ENCODE data around the gene ETS1. TPM values are rescaled to one million over a fixed set of nuclear protein-coding genes. Genes with fewer than 3 reads are reported as not detected.

The ETS1 gene
- polyA plus RNA-seq, 1 donor from 2014 or later, result 192 TPM

DNA sequence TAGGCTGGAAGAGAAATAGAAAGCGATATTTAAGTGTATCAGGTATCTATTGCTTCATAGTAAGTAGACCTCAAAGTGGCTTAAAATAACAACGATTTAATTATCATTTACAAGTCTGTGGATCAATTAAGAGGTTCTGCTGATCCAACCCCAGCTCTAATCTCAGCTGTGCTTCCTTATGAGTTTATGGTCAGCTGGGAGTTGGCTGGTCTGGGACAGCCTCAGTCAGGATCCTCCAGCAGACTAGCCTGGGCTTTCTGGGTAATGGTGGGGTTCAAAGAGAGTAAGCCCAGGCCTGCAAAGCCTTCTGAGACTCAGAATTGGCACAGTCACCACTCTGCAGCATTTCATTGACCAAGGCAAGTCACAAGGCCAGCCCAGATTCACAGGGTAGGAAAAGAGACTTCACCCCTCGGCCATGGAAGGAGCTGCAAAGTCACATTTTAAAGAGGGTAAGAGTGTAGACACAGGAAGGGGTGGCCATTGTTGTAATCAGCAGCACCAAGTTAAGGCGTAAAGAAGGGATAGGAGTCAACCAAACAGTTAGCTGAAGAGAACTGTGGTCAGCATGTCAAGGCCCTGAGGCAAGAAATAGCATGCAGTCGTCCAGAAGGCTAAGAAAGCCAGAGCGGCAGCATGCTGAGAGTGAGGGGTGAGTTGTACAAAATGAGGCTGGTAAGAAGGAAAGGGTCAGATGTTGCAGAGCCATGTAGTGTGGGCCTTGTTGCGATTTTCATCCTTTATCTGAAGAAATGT is 168.2 kb downstream of the ETS1 start:
- no peaks in the 10 kb centered on the region for H3K36me3 Mint-ChIP-seq
- H3K27ac Mint-ChIP-seq, result peak overlapping the region in 1 of 3 donors; percentile 3
- H3K9me3 Mint-ChIP-seq, result no peaks in the 10 kb centered on the region
- peaks cover 25 to 36% (median 30%) of the 10 kb centered on the region in 3 donors for H3K4me1 Mint-ChIP-seq
- H3K27me3 Mint-ChIP-seq, result no peaks in the 10 kb centered on the region
- H3K4me3 Mint-ChIP-seq, result no peak overlapping the region

DNA sequence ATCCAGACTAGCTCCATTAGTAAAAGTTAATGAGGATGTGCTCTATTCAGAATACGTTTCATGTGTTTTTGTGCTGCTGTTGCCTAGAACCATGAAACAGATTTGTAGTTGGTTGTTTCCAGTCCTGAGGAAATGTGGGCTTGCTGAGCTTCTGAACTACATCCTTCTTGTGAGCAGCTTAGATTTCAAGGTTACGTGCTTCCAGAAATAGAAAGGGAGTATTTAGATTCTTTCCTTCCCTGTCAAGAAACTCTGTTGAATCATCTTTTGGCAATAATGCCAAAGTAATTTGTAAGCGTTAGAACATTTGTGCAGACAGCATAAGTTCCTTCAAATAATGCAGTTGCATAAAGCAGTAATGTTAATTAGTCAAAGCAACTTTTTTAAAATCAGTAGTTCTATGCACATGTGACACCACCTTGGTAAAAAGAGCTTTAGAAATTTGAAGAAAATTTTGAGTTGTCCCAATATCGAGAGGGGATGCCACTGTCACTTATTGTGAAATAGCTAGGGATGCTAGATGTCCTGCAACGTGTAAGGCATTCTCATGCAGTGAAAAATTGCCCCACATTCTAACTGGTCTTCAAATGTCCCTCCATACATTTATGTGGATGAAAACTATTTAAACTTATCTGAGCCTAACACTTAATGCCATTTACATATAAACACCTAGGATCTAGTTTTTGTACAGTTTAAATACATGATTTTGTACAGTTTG is 169.6 kb downstream of the ETS1 start:
- no peaks in the 10 kb centered on the region for H3K27me3 Mint-ChIP-seq
- H3K4me1 Mint-ChIP-seq, result peaks cover 24 to 44% (median 26%) of the 10 kb centered on the region in 3 donors
- peak overlapping the region in 1 of 3 donors; percentile 60 for H3K27ac Mint-ChIP-seq

GRCh38 chr11:128416976-128417375 is 170.4 kb downstream of the ETS1 start:
- H3K9me3 Mint-ChIP-seq, result no peaks in the 10 kb centered on the region
- no peaks in the 10 kb centered on the region for H3K27me3 Mint-ChIP-seq
- H3K4me1 Mint-ChIP-seq, result peaks cover 22 to 43% (median 25%) of the 10 kb centered on the region in 3 donors
- no peaks in the 10 kb centered on the region for H3K36me3 Mint-ChIP-seq
- H3K4me3 Mint-ChIP-seq, result no peak overlapping the region
- no peak overlapping the region for H3K27ac Mint-ChIP-seq

More for the DNA sequence above, 169.6 kb downstream of the ETS1 start:
- no peaks in the 10 kb centered on the region for H3K9me3 Mint-ChIP-seq
- H3K36me3 Mint-ChIP-seq, result no peaks in the 10 kb centered on the region
- H3K4me3 Mint-ChIP-seq, result no peak overlapping the region

- H3K27ac Mint-ChIP-seq, result no peak overlapping the region
- peaks cover 14 to 38% (median 28%) of the 10 kb centered on the region in 3 donors for H3K4me1 Mint-ChIP-seq
- H3K4me3 Mint-ChIP-seq, result peak overlapping the region in 1 of 4 donors; percentile 28
- no peaks in the 10 kb centered on the region for H3K27me3 Mint-ChIP-seq
- no peaks in the 10 kb centered on the region for H3K9me3 Mint-ChIP-seq
- H3K36me3 Mint-ChIP-seq, result no peaks in the 10 kb centered on the region
These were observed 171.8 kb downstream of the ETS1 start for GRCh38 chr11:128415539-128415938.

DNA sequence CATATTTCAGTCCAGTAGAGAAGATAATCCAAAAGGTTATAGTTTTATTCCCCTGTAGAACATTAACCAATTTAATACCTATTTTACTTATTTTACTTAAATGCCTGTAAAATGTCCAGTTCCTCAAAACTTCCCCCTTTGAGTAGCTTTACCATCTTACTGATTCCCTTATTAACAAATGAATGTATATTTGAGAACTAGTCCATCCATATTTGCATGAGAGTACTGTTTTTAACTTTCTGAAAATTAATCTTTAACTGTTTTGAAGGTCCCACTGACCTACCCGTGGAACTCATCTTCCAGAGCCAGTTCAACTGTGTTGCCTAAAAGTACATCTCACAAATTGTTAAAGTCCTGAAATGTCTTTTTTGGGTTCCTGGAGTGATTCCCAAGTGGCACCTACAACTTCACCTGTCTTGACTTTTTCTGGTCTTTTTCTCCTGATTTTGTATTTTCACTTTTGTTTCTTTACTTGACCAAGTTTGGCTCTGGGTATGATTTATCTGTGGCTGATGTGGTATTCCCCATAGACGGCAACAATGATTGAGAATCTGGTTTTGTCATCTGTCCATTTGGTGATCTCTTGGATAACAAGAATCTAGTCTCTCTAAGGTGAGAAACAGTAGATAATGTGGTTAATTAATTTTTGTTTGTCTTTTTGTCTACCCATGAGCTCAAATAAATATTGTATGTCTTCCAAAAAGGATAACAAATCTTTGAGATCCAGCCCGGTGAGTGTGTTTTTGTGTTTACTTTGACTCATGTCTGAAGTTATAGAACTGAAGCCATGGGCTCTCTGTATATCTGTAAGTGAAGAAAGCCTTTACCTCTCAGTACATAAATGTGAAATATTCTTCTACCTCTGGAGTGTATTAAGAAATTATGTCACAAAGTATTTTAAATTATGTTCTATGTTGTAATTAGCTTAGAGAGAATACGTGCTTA is 174.2 kb downstream of the ETS1 start:
- peak overlapping the region in 3 of 4 donors; percentile 5 to 65 (median 42) for H3K4me3 Mint-ChIP-seq
- peaks cover 1% of the 10 kb centered on the region for H3K36me3 Mint-ChIP-seq
- H3K27ac Mint-ChIP-seq, result peak overlapping the region in 1 of 3 donors; percentile 6

DNA sequence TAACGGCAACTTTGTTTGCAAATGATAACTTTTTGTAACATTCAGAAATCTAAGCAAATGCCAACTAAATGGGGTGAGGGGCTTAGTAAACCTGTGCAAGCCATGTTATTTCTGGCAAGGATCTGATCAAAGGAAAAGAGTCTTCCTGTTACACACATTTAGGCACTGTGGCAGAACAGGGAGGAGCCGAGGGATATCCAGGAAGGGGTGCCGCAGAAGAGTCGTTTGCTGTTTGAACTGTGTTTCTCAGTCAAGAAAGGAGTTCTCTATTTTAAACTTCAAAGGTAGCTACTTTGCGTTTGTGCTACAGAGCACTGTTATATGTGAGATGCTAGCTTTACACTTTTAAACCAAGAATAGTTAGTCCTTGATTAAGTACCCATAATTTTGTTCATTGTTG is 175.5 kb downstream of the ETS1 start:
- Mint-ChIP-seq H3K27ac (no peak overlapping the region), H3K4me1 (peaks cover 13 to 35% (median 25%) of the 10 kb centered on the region in 3 donors)

More for the DNA sequence above, 174.2 kb downstream of the ETS1 start:
- peaks cover 16 to 40% (median 28%) of the 10 kb centered on the region in 3 donors for H3K4me1 Mint-ChIP-seq
- no peaks in the 10 kb centered on the region for H3K27me3 Mint-ChIP-seq
- no peaks in the 10 kb centered on the region for H3K9me3 Mint-ChIP-seq

DNA sequence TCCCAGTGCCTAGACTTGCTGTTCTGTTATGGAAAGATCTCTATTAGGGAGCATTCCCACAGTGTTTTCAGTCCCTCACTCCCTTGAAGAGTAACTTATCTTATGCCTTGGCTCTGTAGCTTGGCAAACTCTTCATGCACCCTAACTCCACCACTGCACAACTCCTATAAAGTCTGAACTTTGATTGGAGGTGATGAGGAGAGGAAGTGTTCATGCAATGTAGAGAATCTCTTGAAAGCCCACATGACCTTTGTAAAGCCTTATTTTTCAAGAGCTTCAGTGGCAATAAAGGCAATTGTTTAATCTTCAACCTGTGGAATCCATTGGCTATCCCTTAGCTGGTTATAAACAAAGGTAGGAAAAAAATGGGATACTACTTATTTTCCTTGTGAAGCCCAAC is 176.2 kb downstream of the ETS1 start:
- peaks cover 13 to 34% (median 25%) of the 10 kb centered on the region in 3 donors for H3K4me1 Mint-ChIP-seq
- no peaks in the 10 kb centered on the region for H3K27me3 Mint-ChIP-seq
- H3K9me3 Mint-ChIP-seq, result no peaks in the 10 kb centered on the region
- H3K27ac Mint-ChIP-seq, result no peak overlapping the region
- H3K4me3 Mint-ChIP-seq, result no peak overlapping the region
- H3K36me3 Mint-ChIP-seq, result peaks cover 1% of the 10 kb centered on the region

More for the DNA sequence above, 175.5 kb downstream of the ETS1 start:
- Mint-ChIP-seq H3K36me3 (peaks cover 1% of the 10 kb centered on the region), H3K27me3 (no peaks in the 10 kb centered on the region), H3K9me3 (no peaks in the 10 kb centered on the region), H3K4me3 (no peak overlapping the region)

GRCh38 chr11:128409476-128409875 is 177.9 kb downstream of the ETS1 start:
- no peaks in the 10 kb centered on the region for H3K27me3 Mint-ChIP-seq
- no peaks in the 10 kb centered on the region for H3K9me3 Mint-ChIP-seq
- no peak overlapping the region for H3K4me3 Mint-ChIP-seq
- peaks cover 7 to 23% (median 19%) of the 10 kb centered on the region in 3 donors for H3K4me1 Mint-ChIP-seq
- H3K36me3 Mint-ChIP-seq, result peaks cover 4% of the 10 kb centered on the region
- no peak overlapping the region for H3K27ac Mint-ChIP-seq

Other genes with a start within 250 kb of the ETS1 start
- gene FLI1, start 106.5 kb upstream of the ETS1 start, polyA plus RNA-seq, result 113 TPM